GM13976 (cell line): Measurements from ENCODE around the gene TRAF3.

Experiments
- DNase-seq: peaks from one replicate; pipeline ENCODE4 v3.0.0; 2012; ENCODE audit warnings: low spot score
- CTCF ChIP-seq: IDR thresholded peaks from 2 replicates; pipeline ENCODE4 v1.5.1; 2012; ENCODE audit warnings: borderline replicate concordance, mild to moderate bottlenecking; ENCODE audit not compliant: insufficient read depth; ENCODE audit errors: extremely low read depth, missing control alignments, control extremely low read depth
- in situ Hi-C: fragments of 300-500 bp; cut with MboI; formaldehyde crosslinking; loops from one replicate; pipeline ENCODE4 v1.12.0; 2022; ENCODE audit warnings: low sequenced_read_pairs, mixed read lengths, inconsistent platforms; ENCODE audit not compliant: unreplicated experiment

TRAF3 gene

GRCh38 chr14:102927878-102928411, 150.7 kb downstream of the TRAF3 start:
- TF ChIP-seq CTCF = no peak
- in situ Hi-C loops = no loop called here
- DNase-seq = no peak

- in situ Hi-C loops = no loop called here
- TF ChIP-seq CTCF = no peak
- peak; percentile 91 for DNase-seq
Measured at GRCh38 chr14:102928412-102929240, 151.4 kb downstream of the TRAF3 start.

- in situ Hi-C loops = no loop called here
- no peak for TF ChIP-seq CTCF
- no peak for DNase-seq
Measured at GRCh38 chr14:102929241-102930137, 152.2 kb downstream of the TRAF3 start.

- in situ Hi-C loops = no loop called here
- no peak for TF ChIP-seq CTCF
Measured at GRCh38 chr14:102930138-102930752, 153.0 kb downstream of the TRAF3 start.

GRCh38 chr14:102930753-102931579, 153.7 kb downstream of the TRAF3 start:
- no peak for TF ChIP-seq CTCF
- no peak for DNase-seq
- in situ Hi-C loops = no loop called here

More at GRCh38 chr14:102930138-102930752, 153.0 kb downstream of the TRAF3 start:
- no peak for DNase-seq
